Suprapubic skin (tissue), 4 donors: Measurements from ENCODE around the gene CLRN2. TPM values are rescaled to one million over a fixed set of nuclear protein-coding genes. Genes with fewer than 3 reads are reported as not detected.

ENCODE experiments used
- DNase-seq, 2 donors: peaks; one replicate each; pipeline ENCODE4 v3.0.0-alpha.2; 2019; ENCODE audit warnings: low spot score in 2 of 2
- H3K27ac ChIP-seq: fragments of 200-600 bp; sonication (generic); one replicate; pipeline ENCODE4 v1.5.1; 2019
- H3K27me3 ChIP-seq: fragments of 200-600 bp; sonication (generic); one replicate; pipeline ENCODE4 v1.5.1; 2019
- H3K36me3 ChIP-seq: fragments of 200-600 bp; sonication (generic); one replicate; pipeline ENCODE4 v1.5.1; 2019
- H3K4me1 ChIP-seq: fragments of 200-600 bp; sonication (generic); one replicate; pipeline ENCODE4 v1.5.1; 2019
- H3K4me3 ChIP-seq: fragments of 200-600 bp; sonication (generic); one replicate; pipeline ENCODE4 v1.5.1; 2019; ENCODE audit warnings: mild to moderate bottlenecking
- H3K9me3 ChIP-seq: fragments of 200-600 bp; sonication (generic); one replicate; pipeline ENCODE4 v1.5.1; 2019
- EP300 ChIP-seq: sonication (generic); formaldehyde crosslinking; IDR thresholded peaks from one replicate; pipeline ENCODE4 v1.6.1; 2017; ENCODE audit warnings: antibody characterized with exemption
- POLR2A ChIP-seq, 2 donors: fragments of 450-650 bp; IDR thresholded peaks; one replicate each; pipeline ENCODE4 v1.6.1; 2017; ENCODE audit warnings: antibody characterized with exemption in 2 of 2, mild to moderate bottlenecking in 2 of 2, moderate library complexity in 2 of 2
- POLR2AphosphoS5 ChIP-seq, 3 donors: sonication (generic); formaldehyde crosslinking; IDR thresholded peaks; one replicate each; pipeline ENCODE4 v1.6.1; 2017; ENCODE audit warnings: antibody characterized with exemption in 3 of 3
- WGBS: methylation state at CpG from one replicate; pipeline ENCODE4 v1.1.5; 2018; 5-methylcytosine and 5-hydroxymethylcytosine counted together
- total RNA-seq, 4 donors: library from RNA; depleted of rRNA; stranded (reverse); fragments of >200 nt; gene quantifications; one replicate each; pipeline ENCODE4 v1.1.0, GENCODE V29; 2016
- TF ChIP-seq, protein P1 (sequence below), 2 donors: fragments of 200-600 bp in 1 of 2; fragments of 450-650 bp in 1 of 2; sonication (generic) in 1 of 2; IDR thresholded peaks; one replicate each; pipeline ENCODE4 v1.5.1; 2016 to 2019; ENCODE audit warnings: antibody characterized with exemption in 2 of 2, mild to moderate bottlenecking in 1 of 2, moderate library complexity in 1 of 2

The CLRN2 gene
- total RNA-seq, 4 donors from 2014 or later, result not detected

GRCh38 chr4:17515445-17516407 is 761 bp downstream of the CLRN2 start:
- Histone ChIP-seq H3K36me3 (no peaks in the 10 kb centered on the region), H3K9me3 (no peaks in the 10 kb centered on the region), H3K27me3 (peaks cover 10% of the 10 kb centered on the region), H3K4me1 (peaks cover 16% of the 10 kb centered on the region), H3K4me3 (no peak overlapping the region), H3K27ac (no peak overlapping the region)
- DNase-seq, result no peak
- TF ChIP-seq, protein P1, sequence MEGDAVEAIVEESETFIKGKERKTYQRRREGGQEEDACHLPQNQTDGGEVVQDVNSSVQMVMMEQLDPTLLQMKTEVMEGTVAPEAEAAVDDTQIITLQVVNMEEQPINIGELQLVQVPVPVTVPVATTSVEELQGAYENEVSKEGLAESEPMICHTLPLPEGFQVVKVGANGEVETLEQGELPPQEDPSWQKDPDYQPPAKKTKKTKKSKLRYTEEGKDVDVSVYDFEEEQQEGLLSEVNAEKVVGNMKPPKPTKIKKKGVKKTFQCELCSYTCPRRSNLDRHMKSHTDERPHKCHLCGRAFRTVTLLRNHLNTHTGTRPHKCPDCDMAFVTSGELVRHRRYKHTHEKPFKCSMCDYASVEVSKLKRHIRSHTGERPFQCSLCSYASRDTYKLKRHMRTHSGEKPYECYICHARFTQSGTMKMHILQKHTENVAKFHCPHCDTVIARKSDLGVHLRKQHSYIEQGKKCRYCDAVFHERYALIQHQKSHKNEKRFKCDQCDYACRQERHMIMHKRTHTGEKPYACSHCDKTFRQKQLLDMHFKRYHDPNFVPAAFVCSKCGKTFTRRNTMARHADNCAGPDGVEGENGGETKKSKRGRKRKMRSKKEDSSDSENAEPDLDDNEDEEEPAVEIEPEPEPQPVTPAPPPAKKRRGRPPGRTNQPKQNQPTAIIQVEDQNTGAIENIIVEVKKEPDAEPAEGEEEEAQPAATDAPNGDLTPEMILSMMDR (IDR thresholded peaks at IDR 0.05), result no peak
- TF ChIP-seq POLR2A (IDR thresholded peaks at IDR 0.05), result no peak
- TF ChIP-seq POLR2AphosphoS5 (IDR thresholded peaks at IDR 0.05), result no peak
- TF ChIP-seq EP300, result no peak
- 77% methylated on average over 14 of the region's 14 CpGs for WGBS

DNA sequence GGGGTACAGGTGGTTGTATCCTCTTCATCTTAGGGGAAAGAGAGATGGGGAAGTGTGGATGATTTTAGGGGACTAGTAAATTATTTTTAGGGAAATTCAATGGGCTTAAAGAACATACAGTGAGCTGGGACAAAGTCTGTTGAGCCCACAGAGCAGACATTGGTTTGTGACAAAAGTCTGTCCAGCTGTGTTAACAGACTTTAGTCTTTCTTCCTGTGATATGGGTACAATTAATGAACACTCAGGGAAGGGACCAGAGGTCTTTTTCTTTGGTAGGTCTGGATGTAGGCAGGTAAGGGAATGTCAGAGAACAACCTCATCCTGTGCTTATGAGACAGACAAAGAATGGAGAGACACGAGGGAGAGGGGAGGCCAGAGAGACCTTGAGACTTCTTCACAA is 2.0 kb downstream of the CLRN2 start:
- WGBS, result 55% methylated on average over 1 of the region's 1 CpG

GRCh38 chr4:17517664-17518063 is 2.7 kb downstream of the CLRN2 start:
- WGBS, result 33% methylated on average over 5 of the region's 5 CpGs
- no peak for DNase-seq
- TF ChIP-seq, protein P1 (IDR thresholded peaks at IDR 0.05), result no peak
- TF ChIP-seq POLR2AphosphoS5 (IDR thresholded peaks at IDR 0.05) (no peak), EP300 (no peak), POLR2A (IDR thresholded peaks at IDR 0.05) (no peak)
- H3K27me3 ChIP-seq, result peaks cover 10% of the 10 kb centered on the region
- H3K36me3 ChIP-seq, result no peaks in the 10 kb centered on the region
- no peak overlapping the region for H3K27ac ChIP-seq
- no peak overlapping the region for H3K4me3 ChIP-seq
- H3K9me3 ChIP-seq, result no peaks in the 10 kb centered on the region
- peaks cover 4% of the 10 kb centered on the region for H3K4me1 ChIP-seq

More for the DNA sequence above, 2.0 kb downstream of the CLRN2 start:
- DNase-seq, result no peak
- no peaks in the 10 kb centered on the region for H3K9me3 ChIP-seq
- H3K27ac ChIP-seq, result no peak overlapping the region
- H3K27me3 ChIP-seq, result peaks cover 10% of the 10 kb centered on the region
- H3K4me3 ChIP-seq, result no peak overlapping the region
- peaks cover 10% of the 10 kb centered on the region for H3K4me1 ChIP-seq
- TF ChIP-seq POLR2A (IDR thresholded peaks at IDR 0.05), result no peak
- TF ChIP-seq POLR2AphosphoS5 (IDR thresholded peaks at IDR 0.05), result no peak
- TF ChIP-seq EP300, result no peak
- TF ChIP-seq, protein P1 (IDR thresholded peaks at IDR 0.05), result no peak
- H3K36me3 ChIP-seq, result no peaks in the 10 kb centered on the region

- Histone ChIP-seq H3K36me3 (no peaks in the 10 kb centered on the region), H3K4me3 (no peak overlapping the region), H3K27me3 (peaks cover 17% of the 10 kb centered on the region), H3K9me3 (no peaks in the 10 kb centered on the region), H3K4me1 (no peaks in the 10 kb centered on the region), H3K27ac (no peak overlapping the region)
- TF ChIP-seq POLR2AphosphoS5 (IDR thresholded peaks at IDR 0.05) (no peak), POLR2A (IDR thresholded peaks at IDR 0.05) (no peak), EP300 (no peak)
- TF ChIP-seq, protein P1 (IDR thresholded peaks at IDR 0.05), result no peak
- DNase-seq, result no peak
- WGBS, result 89% methylated on average over 5 of the region's 5 CpGs
Measured at GRCh38 chr4:17521595-17521994, 6.6 kb downstream of the CLRN2 start.

DNA sequence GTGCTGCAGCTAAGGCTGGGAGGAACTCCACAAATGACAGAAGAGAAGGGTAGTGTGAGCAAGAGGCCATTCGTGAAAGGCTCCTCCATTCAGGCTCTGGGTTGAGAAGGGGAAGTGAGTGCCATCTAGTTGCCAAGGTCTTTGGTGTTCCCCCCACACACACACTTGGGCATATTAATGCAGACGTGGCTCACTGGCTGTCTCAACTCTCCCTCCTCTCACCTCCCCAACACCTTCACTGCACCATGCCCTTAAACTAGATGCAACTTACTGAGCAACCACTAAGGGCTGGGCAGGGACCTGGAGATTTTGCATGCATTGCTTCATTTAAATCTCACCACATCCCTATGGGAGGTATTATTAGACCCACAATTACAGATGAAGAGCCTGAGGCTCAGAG is 8.7 kb downstream of the CLRN2 start:
- Histone ChIP-seq H3K4me3 (no peak overlapping the region), H3K4me1 (no peaks in the 10 kb centered on the region), H3K36me3 (no peaks in the 10 kb centered on the region), H3K27me3 (peaks cover 17% of the 10 kb centered on the region), H3K9me3 (no peaks in the 10 kb centered on the region), H3K27ac (no peak overlapping the region)
- DNase-seq, result no peak
- WGBS, result 28% methylated on average over 2 of the region's 2 CpGs
- no peak for TF ChIP-seq POLR2A (IDR thresholded peaks at IDR 0.05)
- TF ChIP-seq, protein P1 (IDR thresholded peaks at IDR 0.05), result no peak
- TF ChIP-seq POLR2AphosphoS5 (IDR thresholded peaks at IDR 0.05), result no peak
- no peak for TF ChIP-seq EP300
